Kidney (tissue), 14 donors: ENCODE measurements around the gene BRPF3. TPM values are rescaled to one million over a fixed set of nuclear protein-coding genes. Genes with fewer than 3 reads are reported as not detected.

Experiments used
- DNase-seq, 5 donors: peaks; one replicate each; pipeline ENCODE4 v3.0.0-alpha.2; 2013 to 2020
- FAIRE-seq: peaks from 2 replicates; lab custom pipeline; 2012; peaks lifted over from hg19 to GRCh38; lab: Jason Lieb, UNC
- H3K27ac ChIP-seq, 2 donors: one replicate each; pipeline ENCODE4 v1.7.0; 2013; ENCODE audit warnings: low read depth in 2 of 2, low read length in 2 of 2, inconsistent platforms in 1 of 2
- H3K27me3 ChIP-seq: one replicate; pipeline ENCODE4 v1.7.1; 2013; ENCODE audit warnings: low read length, inconsistent platforms; ENCODE audit not compliant: control insufficient read depth, insufficient read depth
- H3K36me3 ChIP-seq, 3 donors: one replicate each; pipeline versions ENCODE4 v1.7.0 to v1.7.1; 2013; ENCODE audit warnings: low read length in 3 of 3, control low read depth in 1 of 3, inconsistent platforms in 1 of 3; ENCODE audit not compliant: insufficient read depth in 3 of 3, control insufficient read depth in 2 of 3
- H3K4me1 ChIP-seq, 3 donors: one replicate each; pipeline versions ENCODE4 v1.7.0 to v1.7.1; 2013; ENCODE audit warnings: low read length in 3 of 3, inconsistent platforms in 1 of 3, low read depth in 1 of 3; ENCODE audit not compliant: control insufficient read depth in 2 of 3, insufficient read depth in 2 of 3
- H3K4me3 ChIP-seq, 3 donors: one replicate each; pipeline versions ENCODE4 v1.7.0 to v1.8.1; 2013; ENCODE audit warnings: low read length in 3 of 3, control low read depth in 1 of 3, inconsistent platforms in 1 of 3
- H3K9ac ChIP-seq, 3 donors: one replicate each; pipeline versions ENCODE4 v1.7.0 to v1.7.1; 2013; ENCODE audit warnings: low read length in 3 of 3, control low read depth in 1 of 3, inconsistent platforms in 1 of 3
- H3K9me3 ChIP-seq, 3 donors: one replicate each; pipeline versions ENCODE4 v1.7.0 to v1.7.1; 2013; ENCODE audit warnings: low read length in 3 of 3, control low read depth in 1 of 3, inconsistent platforms in 1 of 3; ENCODE audit not compliant: control insufficient read depth in 2 of 3, insufficient read depth in 1 of 3
- CTCF ChIP-seq: IDR thresholded peaks from 3 replicates; pipeline ENCODE4 v1.5.1; 2012; ENCODE audit warnings: mild to moderate bottlenecking, moderate library complexity, borderline replicate concordance; ENCODE audit not compliant: insufficient read depth; ENCODE audit errors: extremely low read depth
- intact Hi-C: fragments of 100-400 bp; cut with DNase I; formaldehyde crosslinking; loops from one replicate; pipeline ENCODE4 v1.11.1; 2022
- polyA plus RNA-seq: library from polyadenylated mRNA; stranded (reverse); fragments of 350-450 nt; fragmentation: Illumina TruSeq; extraction: RNeasy Lipid Tissue Mini Kit (QIAGEN cat#74804); gene quantifications from one replicate; pipeline ENCODE4 v1.2.3, GENCODE V29; 2014; ENCODE audit warnings: low read depth, low replicate concordance; ENCODE audit not compliant: insufficient read depth
- total RNA-seq: library from RNA; stranded (reverse); fragmentation: NEBNext Ultra II Directional; extraction: Animal tissue kit (Norgen Biotek cat#: 25700); gene quantifications from one replicate; pipeline ENCODE4 v1.2.1, GENCODE V29; 2021
- donor health status: control.
- donor health status: control.
- donor health status: control.
- donor health status: control.
- donor health status: control.
- donor health status: DM: yes; HTN: yes; CAD: no.
- donor health status: Normal renal cell carcinoma (clear cell type).

Gene BRPF3
- total and polyA plus RNA-seq, 2 donors from 2014 or later, result 10.2 to 29.5 TPM

- Histone ChIP-seq H3K36me3 (no peaks in the 10 kb centered on the region), H3K27me3 (no peaks in the 10 kb centered on the region), H3K9me3 (no peaks in the 10 kb centered on the region), H3K4me1 (no peaks in the 10 kb centered on the region), H3K27ac (no peak overlapping the region), H3K9ac (no peak overlapping the region), H3K4me3 (no peak overlapping the region)
- no peak for FAIRE-seq
- intact Hi-C loops, result no loop called here
- no peak for DNase-seq
- TF ChIP-seq CTCF, result no peak
These were observed 19.4 kb upstream of the BRPF3 start for GRCh38 chr6:36177166-36177565.

GRCh38 chr6:36178544-36178943 is 18.0 kb upstream of the BRPF3 start:
- DNase-seq (no peak), FAIRE-seq (no peak)
- intact Hi-C loops, result no loop called here
- H3K9me3 ChIP-seq, result no peaks in the 10 kb centered on the region
- no peaks in the 10 kb centered on the region for H3K27me3 ChIP-seq
- H3K9ac ChIP-seq, result no peak overlapping the region
- TF ChIP-seq CTCF, result no peak
- no peaks in the 10 kb centered on the region for H3K4me1 ChIP-seq
- H3K4me3 ChIP-seq, result no peak overlapping the region
- no peak overlapping the region for H3K27ac ChIP-seq
- no peaks in the 10 kb centered on the region for H3K36me3 ChIP-seq

- FAIRE-seq (no peak), DNase-seq (no peak)
- H3K9ac ChIP-seq, result no peak overlapping the region
- H3K36me3 ChIP-seq, result no peaks in the 10 kb centered on the region
- H3K27ac ChIP-seq, result no peak overlapping the region
- intact Hi-C loops, result no loop called here
- H3K4me1 ChIP-seq, result no peaks in the 10 kb centered on the region
- H3K9me3 ChIP-seq, result no peaks in the 10 kb centered on the region
- no peaks in the 10 kb centered on the region for H3K27me3 ChIP-seq
- no peak for TF ChIP-seq CTCF
- H3K4me3 ChIP-seq, result no peak overlapping the region
These were observed 16.4 kb upstream of the BRPF3 start for GRCh38 chr6:36180126-36180525.

- Histone ChIP-seq H3K36me3 (no peaks in the 10 kb centered on the region), H3K9me3 (no peaks in the 10 kb centered on the region), H3K27ac (no peak overlapping the region), H3K4me3 (no peak overlapping the region), H3K27me3 (no peaks in the 10 kb centered on the region), H3K4me1 (no peaks in the 10 kb centered on the region), H3K9ac (no peak overlapping the region)
- no peak for DNase-seq
- TF ChIP-seq CTCF, result no peak
- FAIRE-seq, result no peak
- intact Hi-C loops, result no loop called here
These were observed 12.2 kb upstream of the BRPF3 start for GRCh38 chr6:36184311-36184710.
